Measurements from ENCODE around the gene NDUFAF3.

The NDUFAF3 gene

GRCh38 chr3:49054344-49054862 is 32.5 kb downstream of the NDUFAF3 start:
- no peak for DNase-seq (ENCODE audit: low read depth)

- DNase-seq (ENCODE audit: low read depth) = no peak
These were observed 35.3 kb downstream of the NDUFAF3 start for GRCh38 chr3:49057268-49057667.

- no peak for DNase-seq (ENCODE audit: low read depth)
These were observed 36.1 kb downstream of the NDUFAF3 start for GRCh38 chr3:49058011-49058410.
